PC-9 (cell line): ENCODE results near the gene PHLPP1.

ENCODE experiments used
- EZH2 ChIP-seq: fragments of 200-600 bp; sonication (generic); IDR thresholded peaks from 2 replicates; pipeline ENCODE4 v1.8.0; 2017; ENCODE audit warnings: antibody characterized with exemption, low read depth
- TF ChIP-seq, protein P1 (sequence below): fragments of 200-600 bp; sonication (generic); conservative IDR thresholded peaks from 2 replicates; pipeline ENCODE4 v1.6.1; 2017; ENCODE audit warnings: mixed run types, antibody characterized with exemption, mild to moderate bottlenecking, moderate library complexity

DNA sequence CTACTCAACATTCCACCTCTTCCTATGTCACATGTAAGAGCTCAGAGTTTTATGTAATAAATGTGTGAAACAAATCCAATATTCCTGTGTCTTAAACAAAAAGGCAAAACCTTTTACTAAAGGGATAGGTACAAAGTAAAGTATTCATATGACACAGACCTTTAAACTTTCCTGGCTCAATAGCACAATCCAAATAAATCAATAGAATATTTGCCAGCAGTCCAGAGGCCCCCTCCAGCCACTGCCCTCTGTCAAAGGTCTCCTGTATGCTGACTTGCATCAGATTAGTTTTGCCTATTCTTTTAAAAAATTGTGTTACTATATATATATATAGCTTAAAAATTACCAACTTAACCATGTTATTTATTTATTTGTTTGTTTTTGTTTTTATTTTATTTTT, 17.7 kb upstream of the PHLPP1 start:
- TF ChIP-seq, protein P1, sequence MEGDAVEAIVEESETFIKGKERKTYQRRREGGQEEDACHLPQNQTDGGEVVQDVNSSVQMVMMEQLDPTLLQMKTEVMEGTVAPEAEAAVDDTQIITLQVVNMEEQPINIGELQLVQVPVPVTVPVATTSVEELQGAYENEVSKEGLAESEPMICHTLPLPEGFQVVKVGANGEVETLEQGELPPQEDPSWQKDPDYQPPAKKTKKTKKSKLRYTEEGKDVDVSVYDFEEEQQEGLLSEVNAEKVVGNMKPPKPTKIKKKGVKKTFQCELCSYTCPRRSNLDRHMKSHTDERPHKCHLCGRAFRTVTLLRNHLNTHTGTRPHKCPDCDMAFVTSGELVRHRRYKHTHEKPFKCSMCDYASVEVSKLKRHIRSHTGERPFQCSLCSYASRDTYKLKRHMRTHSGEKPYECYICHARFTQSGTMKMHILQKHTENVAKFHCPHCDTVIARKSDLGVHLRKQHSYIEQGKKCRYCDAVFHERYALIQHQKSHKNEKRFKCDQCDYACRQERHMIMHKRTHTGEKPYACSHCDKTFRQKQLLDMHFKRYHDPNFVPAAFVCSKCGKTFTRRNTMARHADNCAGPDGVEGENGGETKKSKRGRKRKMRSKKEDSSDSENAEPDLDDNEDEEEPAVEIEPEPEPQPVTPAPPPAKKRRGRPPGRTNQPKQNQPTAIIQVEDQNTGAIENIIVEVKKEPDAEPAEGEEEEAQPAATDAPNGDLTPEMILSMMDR, result no peak
- TF ChIP-seq EZH2, result no peak
